GM12875 (cell line): ENCODE data around the gene ADGRB3.
"Not testable (repeated sequence)": the region's sequence is repeated elsewhere in the genome, so short reads cannot be mapped to it uniquely, and the experiment has no call there.

Experiments used
- H3K4me3 ChIP-seq: one replicate; pipeline ENCODE4 v1.5.1; 2011; ENCODE audit warnings: low read depth, low read length, control low read depth
- CTCF ChIP-seq: IDR thresholded peaks from 2 replicates; pipeline ENCODE4 v1.5.1; 2011; ENCODE audit warnings: low read depth, mild to moderate bottlenecking, control low read depth, inconsistent platforms, low read length, moderate library complexity, borderline replicate concordance; ENCODE audit not compliant: insufficient read depth

The ADGRB3 gene

DNA sequence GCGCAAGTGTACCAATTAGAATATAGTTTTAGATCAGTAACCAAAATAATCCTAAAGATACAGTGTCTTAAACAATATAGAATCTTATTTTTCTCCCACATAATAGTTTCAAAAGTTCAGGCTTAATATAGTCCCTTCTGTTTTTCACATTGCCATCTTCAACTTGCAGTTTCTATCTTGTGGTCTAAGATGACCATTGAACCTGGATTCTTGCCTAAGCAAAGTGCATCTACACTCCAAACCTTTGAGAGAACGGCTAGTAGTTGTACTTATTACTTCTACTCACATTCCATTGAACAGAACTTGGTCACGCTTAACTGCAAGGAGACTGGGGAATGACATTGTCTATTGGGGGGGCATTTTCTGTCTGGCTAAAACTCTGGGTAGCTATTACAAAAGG lies 788.7 kb downstream of the ADGRB3 start:
- no peak overlapping the region for H3K4me3 ChIP-seq
- TF ChIP-seq CTCF, result no peak

DNA sequence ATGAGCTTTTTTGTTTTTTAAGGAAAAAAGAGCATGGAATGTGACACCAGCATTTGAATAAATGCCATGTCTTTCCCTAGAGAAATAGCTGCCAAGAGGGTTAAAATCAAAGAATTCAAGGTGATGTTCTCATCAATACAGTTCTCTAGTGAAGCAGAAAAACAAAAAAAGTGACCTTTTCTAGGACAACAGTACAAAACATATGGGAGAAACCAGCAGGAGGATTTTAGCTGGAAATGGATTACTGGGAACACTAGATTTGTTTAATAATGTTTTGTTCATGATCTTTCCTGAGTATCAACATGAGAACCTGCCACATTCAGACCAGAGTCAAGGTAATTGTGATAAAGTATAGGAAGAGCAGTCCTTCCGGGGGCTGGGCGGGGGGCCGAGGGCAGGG lies 789.5 kb downstream of the ADGRB3 start:
- no peak for TF ChIP-seq CTCF
- no peak overlapping the region for H3K4me3 ChIP-seq

DNA sequence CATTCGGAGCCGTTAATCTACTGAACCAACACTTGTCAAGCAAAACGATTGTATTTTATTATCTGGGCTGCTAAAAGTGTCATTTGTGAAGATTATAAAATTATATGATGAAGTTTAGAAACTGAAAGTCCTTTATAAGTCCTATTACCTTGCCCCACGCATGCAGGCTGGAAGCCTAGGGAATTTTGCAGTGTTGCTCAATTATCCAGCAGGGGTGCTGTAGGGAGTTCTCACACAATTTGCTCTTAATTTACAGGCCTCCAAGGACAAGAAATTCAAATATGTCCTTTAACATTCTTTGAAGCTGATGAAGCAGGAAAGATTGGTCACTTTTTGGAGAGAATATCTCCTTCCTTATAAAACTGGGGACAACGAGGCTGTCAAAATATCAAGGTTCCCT lies 792.8 kb downstream of the ADGRB3 start:
- no peak for TF ChIP-seq CTCF

DNA sequence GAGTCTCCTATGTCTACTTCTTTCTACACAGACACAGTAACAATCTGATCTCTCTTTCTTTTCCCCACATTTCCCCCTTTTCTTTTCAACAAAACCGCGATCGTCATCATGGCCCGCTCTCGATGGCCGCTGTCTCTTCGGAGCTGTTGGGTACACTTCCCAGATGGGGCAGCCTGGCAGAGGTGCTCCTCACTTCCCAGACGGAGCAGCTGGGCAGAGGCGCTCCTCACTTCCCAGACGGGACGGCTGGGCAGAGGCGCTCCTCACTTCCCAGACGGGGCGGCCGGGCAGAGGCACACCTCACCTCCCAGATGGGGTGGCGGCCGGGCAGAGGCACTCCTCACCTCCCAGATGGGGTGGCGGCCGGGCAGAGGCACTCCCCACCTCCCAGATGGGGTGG lies 797.1 kb downstream of the ADGRB3 start:
- not testable (repeated sequence) for H3K4me3 ChIP-seq

More for the DNA sequence above, 792.8 kb downstream of the ADGRB3 start:
- H3K4me3 ChIP-seq, result no peak overlapping the region

GRCh38 chr6:69433116-69433515 lies 798.0 kb downstream of the ADGRB3 start:
- H3K4me3 ChIP-seq, result not testable (repeated sequence)

GRCh38 chr6:69438113-69438512 lies 803.0 kb downstream of the ADGRB3 start:
- TF ChIP-seq CTCF, result no peak
- H3K4me3 ChIP-seq, result no peak overlapping the region
